HG03095 (cell line): ENCODE results near the gene LIMS3.
"Not testable (repeated sequence)": the region's sequence is repeated elsewhere in the genome, so short reads cannot be mapped to it uniquely, and the experiment has no call there.

Experiments
- ATAC-seq: cut with Tn5 transposase; IDR thresholded peaks from one replicate; pipeline ENCODE4 v1.9.1; 2021; ENCODE audit warnings: moderate library complexity; ENCODE audit not compliant: unreplicated experiment

LIMS3 gene, protein sequence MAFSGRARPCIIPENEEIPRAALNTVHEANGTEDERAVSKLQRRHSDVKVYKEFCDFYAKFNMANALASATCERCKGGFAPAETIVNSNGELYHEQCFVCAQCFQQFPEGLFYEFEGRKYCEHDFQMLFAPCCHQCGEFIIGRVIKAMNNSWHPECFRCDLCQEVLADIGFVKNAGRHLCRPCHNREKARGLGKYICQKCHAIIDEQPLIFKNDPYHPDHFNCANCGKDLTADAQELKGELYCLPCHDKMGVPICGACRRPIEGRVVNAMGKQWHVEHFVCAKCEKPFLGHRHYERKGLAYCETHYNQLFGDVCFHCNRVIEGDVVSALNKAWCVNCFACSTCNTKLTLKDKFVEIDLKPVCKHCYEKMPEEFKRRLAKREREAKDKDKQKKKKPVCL

GRCh38 chr2:109898462-109899336 is at the start of gene LIMS3:
TSS of gene LIMS3 (plus strand) at chr2:109898688. CDS start at chr2:109898729, 41 bp downstream.
- not testable (repeated sequence) for ATAC-seq

DNA sequence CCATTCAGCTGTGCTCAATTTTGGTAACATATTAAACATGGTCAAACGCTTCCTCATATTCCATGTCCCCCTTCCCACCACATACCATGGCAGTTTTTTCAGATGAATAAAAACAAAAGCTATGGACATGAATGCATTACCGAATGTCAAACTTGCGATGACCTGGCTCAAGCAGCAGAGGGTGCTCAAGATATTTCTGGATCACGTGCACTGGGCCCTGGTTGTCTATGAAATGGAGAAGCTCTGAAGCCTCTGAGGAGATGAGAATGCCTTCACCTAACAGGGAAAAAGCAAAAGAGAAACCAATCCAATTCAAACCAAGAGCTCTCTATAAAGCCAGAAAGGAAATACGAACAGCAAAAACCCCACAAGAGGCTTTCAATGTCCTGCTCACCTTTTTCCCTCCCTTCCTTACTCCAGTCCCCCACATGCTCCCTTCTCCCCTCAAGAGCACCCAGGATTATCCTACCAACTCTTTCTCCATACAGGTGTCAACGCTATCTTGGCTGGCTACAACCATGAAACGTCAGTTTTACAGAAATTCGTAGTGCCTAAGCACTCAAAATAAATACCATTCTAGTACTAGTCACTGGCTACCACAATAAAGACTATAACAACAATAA is 27.2 kb upstream of the LIMS3 start:
- peak; percentile 78 for ATAC-seq

DNA sequence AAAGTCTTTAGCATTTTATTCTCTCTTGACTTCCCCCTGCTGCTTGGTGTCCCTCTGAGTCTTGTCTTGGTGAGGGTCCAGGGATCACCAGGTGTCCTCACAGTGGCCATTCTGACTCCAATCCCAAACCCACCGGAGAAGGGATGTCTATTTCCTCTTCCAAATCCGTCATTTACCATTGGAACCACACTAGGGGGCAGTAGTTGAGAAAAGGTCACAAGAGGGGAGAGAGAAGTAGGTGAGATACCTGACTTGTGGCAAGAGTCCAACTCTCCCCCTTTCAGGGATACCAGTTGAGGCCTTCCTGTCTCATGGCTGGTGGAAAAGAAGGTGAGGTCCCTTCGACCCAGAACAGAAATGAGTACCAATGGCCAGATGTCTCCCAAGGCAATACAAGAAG is 21.9 kb upstream of the LIMS3 start:
- not testable (repeated sequence) for ATAC-seq

DNA sequence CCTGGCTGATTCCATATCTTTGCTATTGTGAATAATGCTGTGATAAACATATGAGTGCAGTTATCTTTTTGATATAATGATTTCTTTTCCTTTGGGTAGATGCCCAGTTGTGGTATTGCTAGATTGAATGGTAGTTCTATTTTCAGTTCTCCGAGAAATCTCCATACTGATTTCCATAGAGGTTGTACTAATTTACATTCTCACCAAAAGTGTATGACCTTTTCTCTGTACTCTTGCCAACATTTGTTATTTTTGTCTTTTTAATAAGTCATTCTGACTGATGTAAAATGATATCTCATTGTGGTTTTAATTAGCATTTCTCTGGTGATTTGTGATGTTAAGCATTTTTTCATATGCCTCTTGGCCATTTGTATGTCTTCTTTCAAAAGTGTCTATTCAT is 16.4 kb upstream of the LIMS3 start:
- not testable (repeated sequence) for ATAC-seq

- ATAC-seq = not testable (repeated sequence)
Measured at GRCh38 chr2:109888414-109888813, 10.1 kb upstream of the LIMS3 start.

DNA sequence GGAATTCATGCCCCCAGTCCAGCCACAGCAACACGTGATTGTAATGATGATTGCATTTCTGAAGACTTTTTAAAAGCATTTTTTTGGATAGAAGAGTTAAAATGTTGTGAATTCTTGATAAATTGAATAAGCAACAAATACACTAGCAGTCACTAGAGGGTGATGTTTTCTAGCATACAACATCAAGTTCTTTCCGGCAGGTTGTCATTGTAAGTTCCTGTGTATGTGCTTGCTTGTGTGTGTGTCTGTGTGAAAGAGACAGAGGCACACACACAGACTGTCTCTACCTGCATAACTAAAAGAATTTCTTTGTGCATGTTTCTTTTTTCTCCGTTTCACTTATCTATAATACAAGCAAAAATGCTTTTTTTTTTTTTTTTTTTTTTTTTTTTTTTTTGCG is 8.6 kb upstream of the LIMS3 start:
- not testable (repeated sequence) for ATAC-seq

DNA sequence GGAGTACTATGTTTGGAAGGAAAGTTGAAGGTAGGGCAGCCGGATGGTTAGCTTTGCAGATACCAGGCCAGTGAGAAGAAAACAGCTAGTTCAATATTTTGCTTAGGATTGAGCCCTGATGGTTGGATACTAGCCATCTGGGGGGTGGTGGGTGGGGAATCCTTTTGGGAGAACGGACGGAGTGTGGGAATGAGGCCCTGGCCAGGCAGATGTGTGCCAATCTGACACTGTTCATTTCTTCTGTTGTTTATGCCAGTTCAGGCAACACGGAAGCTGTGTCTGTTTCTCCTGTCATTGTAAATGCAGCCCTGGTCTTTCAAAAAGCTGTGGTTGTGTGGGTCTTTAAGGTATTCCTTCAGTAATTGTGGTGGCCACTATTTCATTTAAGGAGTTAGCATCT is 7.5 kb upstream of the LIMS3 start:
- ATAC-seq = not testable (repeated sequence)

- ATAC-seq = not testable (repeated sequence)
Measured at GRCh38 chr2:109893736-109894135, 4.8 kb upstream of the LIMS3 start.

GRCh38 chr2:109894141-109894540 is 4.3 kb upstream of the LIMS3 start:
- ATAC-seq = not testable (repeated sequence)

DNA sequence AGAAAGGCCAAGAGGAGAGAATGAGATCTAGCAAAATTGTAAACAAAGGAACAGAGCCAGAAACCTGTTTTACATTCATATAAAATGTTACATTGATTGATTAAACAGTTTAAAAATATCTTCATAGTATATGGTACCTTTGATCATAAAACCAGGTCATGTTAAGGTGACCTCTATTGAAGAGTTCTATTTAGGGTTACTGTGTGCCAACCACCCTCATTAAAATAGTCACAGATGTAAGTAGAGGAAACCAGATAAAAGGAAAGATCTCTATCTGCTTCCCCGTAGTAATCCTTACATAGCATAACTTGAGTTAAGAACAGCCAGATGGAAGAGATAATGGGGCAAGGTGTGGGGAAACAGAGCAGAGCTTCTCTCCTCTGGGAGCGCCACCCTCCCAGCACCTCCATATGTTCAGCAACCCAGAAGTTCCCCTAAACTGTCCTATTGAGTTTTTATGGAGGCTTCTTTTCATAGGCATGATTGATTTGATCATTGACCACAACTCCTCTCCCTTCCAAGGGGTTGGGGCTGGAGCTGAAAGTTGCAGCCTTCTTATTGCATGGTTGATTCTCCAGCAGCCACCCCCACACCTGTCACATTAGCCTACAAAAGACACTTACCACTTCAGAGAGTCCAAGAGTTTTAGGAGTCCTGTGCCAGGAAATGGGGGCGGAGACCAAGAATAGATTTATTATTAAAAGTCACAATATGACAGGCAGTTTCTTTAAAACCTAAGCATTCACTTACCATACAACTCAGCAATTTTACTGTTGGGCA is 3.2 kb upstream of the LIMS3 start:
- not testable (repeated sequence) for ATAC-seq

DNA sequence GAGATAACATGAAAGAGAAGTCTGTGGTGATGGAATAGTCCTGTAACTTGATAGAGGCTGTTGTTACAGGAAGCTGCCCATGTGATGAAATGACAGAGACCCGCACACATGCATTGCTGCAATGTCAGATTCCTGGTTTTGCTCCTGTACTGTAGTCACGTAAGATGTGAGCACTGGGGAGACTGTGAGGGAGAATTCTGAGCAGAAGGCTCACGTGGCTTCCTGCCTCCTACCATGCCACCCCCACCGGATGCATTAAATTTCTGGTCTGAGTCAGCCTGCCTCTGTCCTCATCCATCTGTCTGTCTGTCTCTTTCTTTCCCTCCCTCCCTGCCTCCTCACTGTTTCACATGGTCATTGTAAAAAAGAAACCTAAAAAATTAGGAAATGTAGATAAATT is 2.3 kb upstream of the LIMS3 start:
- ATAC-seq = peak; percentile 98

- ATAC-seq = not testable (repeated sequence)
Measured at GRCh38 chr2:109897769-109898461, 573 bp upstream of the LIMS3 start.

GRCh38 chr2:109905796-109906195 is 7.3 kb downstream of the LIMS3 start:
- ATAC-seq = peak; percentile 91

DNA sequence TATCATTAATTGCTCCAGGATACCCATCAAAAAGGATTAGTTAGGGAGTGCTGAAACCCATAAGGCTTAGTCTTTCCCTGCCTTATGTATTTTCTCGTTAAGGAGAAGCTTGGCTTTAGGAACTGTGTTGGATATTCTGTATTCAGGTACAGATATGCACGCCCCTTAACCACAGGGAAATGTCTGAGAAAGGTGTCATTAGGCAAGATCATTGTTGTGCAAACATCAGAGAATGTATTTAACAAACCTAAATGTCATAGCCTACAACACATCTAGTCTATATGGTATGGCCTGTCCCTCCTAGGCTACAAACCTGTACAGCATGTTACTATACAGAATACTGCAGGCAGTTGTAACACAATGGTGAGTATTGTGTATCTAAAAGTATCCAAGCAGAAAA is 10.1 kb downstream of the LIMS3 start:
- ATAC-seq = not testable (repeated sequence)

- ATAC-seq = not testable (repeated sequence)
Measured at GRCh38 chr2:109910789-109911188, 12.3 kb downstream of the LIMS3 start.

- ATAC-seq = not testable (repeated sequence)
Measured at GRCh38 chr2:109913911-109914310, 15.4 kb downstream of the LIMS3 start.

- ATAC-seq = not testable (repeated sequence)
Measured at GRCh38 chr2:109914552-109914951, 16.1 kb downstream of the LIMS3 start.

GRCh38 chr2:109915830-109916229 is 17.3 kb downstream of the LIMS3 start:
- ATAC-seq = not testable (repeated sequence)

GRCh38 chr2:109920162-109920561 is 21.7 kb downstream of the LIMS3 start:
- not testable (repeated sequence) for ATAC-seq
